GM13976 (cell line): ENCODE data around the gene TGFB1.

Experiments used
- DNase-seq: peaks from one replicate; pipeline ENCODE4 v3.0.0; 2012; ENCODE audit warnings: low spot score
- in situ Hi-C: fragments of 300-500 bp; cut with MboI; formaldehyde crosslinking; loops from one replicate; pipeline ENCODE4 v1.12.0; 2022; ENCODE audit warnings: low sequenced_read_pairs, mixed read lengths, inconsistent platforms; ENCODE audit not compliant: unreplicated experiment
- TF ChIP-seq, protein P1 (sequence below): IDR thresholded peaks from 2 replicates; pipeline ENCODE4 v1.5.1; 2012; ENCODE audit warnings: borderline replicate concordance, mild to moderate bottlenecking; ENCODE audit not compliant: insufficient read depth; ENCODE audit errors: extremely low read depth, missing control alignments, control extremely low read depth

Gene TGFB1

DNA sequence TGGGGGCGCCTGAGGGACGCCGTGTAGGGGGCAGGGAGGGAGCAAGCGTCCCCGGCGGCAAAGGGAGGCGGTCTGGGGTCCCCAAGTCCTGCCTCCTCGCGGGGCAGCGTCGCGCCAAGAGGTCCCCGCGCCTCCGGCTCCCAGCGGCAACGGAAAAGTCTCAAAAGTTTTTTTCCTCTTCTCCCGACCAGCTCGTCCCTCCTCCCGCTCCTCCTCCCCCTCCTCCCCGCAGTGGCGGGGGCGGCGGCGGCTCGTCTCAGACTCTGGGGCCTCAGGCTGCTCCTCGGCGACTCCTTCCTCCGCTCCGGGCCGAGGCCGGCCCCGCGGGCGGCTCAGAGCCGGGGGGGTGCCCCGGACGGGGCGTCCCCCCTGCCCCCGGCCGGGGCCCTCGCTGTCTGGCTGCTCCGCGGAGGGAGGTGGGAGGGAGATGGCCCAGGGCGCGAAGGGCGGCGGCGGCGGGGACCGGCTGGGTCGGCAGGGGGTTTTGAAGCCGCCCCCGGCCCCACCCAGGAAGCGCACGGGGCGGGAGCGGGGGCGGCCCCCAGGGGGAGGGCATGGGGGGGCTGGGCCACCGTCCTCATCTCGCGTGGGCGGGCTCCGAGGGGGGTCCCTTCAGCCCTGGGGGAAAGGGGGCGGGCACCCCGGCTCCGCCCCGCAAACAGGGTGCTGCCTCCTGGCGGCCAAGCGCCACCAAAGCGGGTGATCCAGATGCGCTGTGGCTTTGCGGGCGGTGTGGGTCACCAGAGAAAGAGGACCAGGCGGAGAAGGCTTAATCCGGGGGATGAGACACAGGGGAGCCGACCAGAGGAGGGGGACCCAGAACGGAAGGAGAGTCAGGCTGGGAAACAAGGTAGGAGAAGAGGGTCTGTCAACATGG is at the start of gene TGFB1:
TGFB1 (minus strand) TSS at position 457 of the 877 bp plus-strand sequence. CDS start 878 bp downstream, outside the sequence.
- TF ChIP-seq, protein P1, sequence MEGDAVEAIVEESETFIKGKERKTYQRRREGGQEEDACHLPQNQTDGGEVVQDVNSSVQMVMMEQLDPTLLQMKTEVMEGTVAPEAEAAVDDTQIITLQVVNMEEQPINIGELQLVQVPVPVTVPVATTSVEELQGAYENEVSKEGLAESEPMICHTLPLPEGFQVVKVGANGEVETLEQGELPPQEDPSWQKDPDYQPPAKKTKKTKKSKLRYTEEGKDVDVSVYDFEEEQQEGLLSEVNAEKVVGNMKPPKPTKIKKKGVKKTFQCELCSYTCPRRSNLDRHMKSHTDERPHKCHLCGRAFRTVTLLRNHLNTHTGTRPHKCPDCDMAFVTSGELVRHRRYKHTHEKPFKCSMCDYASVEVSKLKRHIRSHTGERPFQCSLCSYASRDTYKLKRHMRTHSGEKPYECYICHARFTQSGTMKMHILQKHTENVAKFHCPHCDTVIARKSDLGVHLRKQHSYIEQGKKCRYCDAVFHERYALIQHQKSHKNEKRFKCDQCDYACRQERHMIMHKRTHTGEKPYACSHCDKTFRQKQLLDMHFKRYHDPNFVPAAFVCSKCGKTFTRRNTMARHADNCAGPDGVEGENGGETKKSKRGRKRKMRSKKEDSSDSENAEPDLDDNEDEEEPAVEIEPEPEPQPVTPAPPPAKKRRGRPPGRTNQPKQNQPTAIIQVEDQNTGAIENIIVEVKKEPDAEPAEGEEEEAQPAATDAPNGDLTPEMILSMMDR, result peak; percentile 88
- in situ Hi-C loops, result no loop called here
- DNase-seq, result peak; percentile 98

DNA sequence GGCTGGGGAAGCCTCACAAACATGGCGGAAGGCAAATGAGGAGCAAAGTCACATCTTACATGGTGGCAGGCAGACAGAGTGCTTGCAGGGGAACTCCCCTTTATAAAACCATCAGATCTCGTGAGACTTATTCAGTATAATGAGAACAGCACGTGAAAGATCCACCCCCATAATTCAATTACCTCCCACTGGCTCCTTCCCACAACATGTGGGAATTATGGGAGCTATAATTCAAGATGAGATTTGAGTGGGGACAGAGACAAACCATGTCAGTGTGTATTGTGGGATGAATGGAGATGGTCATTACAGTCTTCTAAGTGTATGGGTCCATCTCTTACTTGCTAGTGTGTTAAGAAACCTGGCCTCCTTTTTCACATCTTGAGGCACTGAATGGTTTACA is 48.3 kb upstream of the TGFB1 start:
- TF ChIP-seq, protein P1, result no peak
- DNase-seq, result no peak
- in situ Hi-C loops, result no loop called here

DNA sequence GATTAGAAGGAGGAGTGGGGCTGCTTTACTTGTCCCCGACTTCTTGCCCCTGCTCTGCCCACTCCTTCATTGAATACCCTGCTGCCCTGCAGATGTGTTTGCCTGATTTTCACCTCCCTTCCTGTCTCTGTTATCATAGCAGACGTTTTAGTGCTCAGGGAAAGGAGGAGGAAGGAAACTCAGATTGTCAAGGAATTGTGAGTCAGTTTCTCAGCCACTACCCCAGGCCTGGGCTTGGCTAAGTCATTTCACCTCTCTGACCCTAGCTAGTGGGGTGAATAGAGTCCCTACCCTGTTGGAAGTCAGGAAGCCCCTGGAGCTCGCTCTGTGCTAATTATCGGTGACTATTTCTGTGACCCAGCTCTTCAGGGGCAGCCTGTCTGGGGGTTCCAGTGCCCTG is 47.8 kb upstream of the TGFB1 start:
- in situ Hi-C loops, result no loop called here
- TF ChIP-seq, protein P1, result no peak
- no peak for DNase-seq

DNA sequence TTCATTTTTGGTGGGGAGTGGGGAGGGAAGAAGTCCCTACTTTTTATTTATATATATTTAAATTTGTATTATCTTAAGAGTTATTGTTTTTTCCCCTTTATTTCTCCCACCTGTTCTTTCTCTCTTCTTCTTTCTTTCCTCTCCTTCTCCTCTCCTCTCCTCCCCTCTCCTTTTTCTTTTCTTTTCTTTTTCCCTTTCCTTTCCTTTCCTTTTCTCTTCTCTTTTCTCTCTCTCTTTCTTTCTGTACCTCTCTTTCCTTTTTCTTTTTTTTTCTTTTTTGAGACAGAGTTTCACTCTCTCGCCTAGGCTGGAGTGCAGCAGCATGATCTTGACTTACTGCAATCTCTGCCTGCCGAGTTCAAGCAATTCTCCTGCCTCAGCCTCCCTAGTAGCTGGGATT is 45.8 kb upstream of the TGFB1 start:
- TF ChIP-seq, protein P1, result no peak
- DNase-seq, result no peak
- in situ Hi-C loops, result no loop called here

DNA sequence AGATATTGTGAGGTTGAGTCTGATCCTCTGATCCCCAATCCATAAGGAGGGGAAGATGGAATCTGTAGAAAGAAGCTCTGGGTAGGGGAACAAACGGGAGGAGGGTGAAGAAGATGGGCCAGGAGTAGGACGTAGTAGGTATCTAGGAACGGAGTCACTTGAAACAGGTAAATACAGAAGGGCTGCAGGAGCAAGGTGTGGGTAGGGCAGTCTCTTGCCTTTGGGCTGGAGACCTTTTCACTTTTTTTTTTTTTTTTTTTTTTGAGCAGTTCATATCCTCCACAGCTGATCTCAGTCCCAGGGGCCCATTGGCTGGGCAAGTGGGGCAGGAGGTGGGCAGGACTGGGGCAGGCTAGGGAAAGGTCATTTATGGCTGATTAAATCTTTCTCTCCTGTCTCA is 45.4 kb upstream of the TGFB1 start:
- TF ChIP-seq, protein P1, result no peak
- in situ Hi-C loops, result no loop called here
- DNase-seq, result no peak

DNA sequence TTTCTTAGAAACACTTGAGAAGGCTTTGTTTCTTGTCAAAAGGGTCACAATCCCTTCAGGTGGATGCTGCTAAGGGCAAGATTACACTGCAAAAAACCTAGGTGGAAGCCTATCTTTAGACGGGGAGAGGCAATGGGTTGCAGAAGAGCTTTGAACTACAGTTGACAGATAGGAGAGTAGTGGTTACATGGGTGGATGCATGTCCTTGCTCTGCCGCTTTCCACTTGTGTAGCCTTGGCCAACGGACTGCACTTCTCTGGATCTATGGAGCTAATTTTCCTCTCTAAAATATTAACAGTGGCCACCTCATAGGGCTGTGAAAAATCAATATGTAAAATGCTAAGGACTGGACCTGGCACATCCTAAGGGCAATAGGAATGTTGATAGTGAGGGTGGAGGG is 44.9 kb upstream of the TGFB1 start:
- TF ChIP-seq, protein P1, result no peak
- no peak for DNase-seq
- in situ Hi-C loops, result no loop called here
